GM18498 (cell line): ENCODE data around the gene RPS6KA4.

Experiments
- ATAC-seq: cut with Tn5 transposase; IDR thresholded peaks from one replicate; pipeline ENCODE4 v1.9.1; 2021; ENCODE audit warnings: mild to moderate bottlenecking, moderate library complexity; ENCODE audit not compliant: unreplicated experiment

The RPS6KA4 gene

GRCh38 chr11:64384981-64385944, 26.3 kb downstream of the RPS6KA4 start:
- no peak for ATAC-seq

DNA sequence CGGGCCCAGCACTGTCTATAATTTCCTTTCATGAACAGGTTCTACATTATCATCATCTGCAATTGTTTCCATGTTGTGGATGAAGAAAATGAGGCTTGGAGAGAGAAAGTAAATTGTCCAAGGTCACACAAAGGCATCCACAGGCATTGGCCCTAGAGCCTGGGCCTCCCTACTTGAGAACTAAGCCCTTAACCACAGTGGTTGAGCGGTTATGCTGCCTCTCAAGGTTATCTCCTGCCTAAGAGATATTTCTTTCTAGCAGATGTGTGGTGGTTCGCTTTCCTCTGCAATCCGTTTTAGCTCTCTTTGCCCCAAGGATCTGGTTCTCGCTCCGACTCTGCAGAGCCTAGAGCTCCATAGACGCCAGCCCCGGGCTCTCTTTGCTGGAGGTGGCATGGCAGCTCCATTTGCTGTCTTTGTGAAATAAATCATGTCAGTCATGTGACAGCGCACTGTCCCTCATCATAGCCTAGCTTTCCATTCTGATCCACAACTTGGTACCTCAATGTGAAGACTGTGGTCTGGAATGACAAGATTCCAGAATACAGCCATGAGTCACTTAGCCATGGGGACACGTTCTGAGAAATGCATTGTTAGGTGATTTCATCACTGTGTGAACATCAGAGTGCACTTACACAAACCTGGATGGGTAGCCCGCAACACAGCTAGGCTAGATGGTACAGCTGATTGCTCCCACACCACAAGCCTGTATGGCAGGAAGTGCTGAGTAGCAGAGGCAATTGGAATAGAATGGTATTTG, 27.2 kb downstream of the RPS6KA4 start:
- no peak for ATAC-seq

GRCh38 chr11:64387916-64388315, 29.0 kb downstream of the RPS6KA4 start:
- no peak for ATAC-seq

DNA sequence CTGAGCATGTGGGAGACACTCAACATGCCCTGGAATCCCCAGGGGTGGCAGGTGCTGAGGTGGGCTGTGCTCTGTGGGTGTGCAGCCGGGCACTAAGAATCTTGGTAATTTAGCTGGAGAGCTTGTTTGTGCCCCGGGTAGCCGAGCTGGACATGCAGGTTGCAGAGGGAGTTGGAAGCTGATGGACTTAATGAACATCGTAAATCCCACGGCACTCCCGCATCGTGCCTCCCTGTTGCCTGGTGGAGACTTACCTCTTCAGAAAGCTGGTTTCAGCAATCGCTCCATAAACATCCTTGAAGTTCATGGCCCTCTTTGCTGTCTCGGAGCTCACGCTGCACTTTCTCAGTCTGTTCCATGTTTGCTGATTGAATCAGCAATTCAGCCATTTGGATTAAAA, 29.9 kb downstream of the RPS6KA4 start:
- no peak for ATAC-seq

DNA sequence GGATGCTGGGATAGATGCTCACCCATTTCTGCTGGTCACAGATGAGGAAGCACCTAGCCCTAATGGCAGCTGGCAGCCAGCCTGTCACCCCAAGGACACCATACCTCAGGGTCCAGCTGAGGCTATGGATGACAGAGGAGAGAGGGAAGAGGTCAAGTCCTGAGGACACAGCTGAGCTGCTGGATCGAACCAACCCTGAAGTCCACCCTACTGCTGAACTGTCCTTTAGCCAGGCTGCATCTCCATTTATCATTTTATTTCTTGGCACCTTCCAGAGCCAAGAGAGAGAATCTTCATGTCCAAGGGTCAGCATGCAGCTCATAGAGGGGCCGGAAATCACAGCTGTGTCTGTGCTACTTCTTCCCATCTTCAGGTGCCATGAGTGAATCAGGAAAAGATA, 30.9 kb downstream of the RPS6KA4 start:
- no peak for ATAC-seq

DNA sequence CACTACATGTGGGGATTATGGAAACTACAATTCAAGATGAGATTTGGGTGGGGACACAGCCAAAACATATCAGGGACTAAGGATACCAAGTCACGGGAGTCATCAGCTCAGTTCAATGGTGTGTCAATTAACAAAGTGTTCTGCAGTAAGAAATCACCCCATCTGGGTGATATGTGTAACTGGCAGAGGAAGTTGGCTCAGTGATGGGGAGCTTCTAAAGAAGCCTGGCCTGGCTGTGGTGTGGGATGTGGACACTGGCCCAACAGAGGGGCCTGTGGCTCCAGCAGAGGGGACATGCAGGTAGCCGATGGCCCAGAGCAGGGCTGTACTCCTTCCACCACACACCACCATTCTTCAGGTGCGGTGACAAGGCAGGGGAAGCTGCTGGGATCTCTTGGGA, 31.6 kb downstream of the RPS6KA4 start:
- no peak for ATAC-seq

DNA sequence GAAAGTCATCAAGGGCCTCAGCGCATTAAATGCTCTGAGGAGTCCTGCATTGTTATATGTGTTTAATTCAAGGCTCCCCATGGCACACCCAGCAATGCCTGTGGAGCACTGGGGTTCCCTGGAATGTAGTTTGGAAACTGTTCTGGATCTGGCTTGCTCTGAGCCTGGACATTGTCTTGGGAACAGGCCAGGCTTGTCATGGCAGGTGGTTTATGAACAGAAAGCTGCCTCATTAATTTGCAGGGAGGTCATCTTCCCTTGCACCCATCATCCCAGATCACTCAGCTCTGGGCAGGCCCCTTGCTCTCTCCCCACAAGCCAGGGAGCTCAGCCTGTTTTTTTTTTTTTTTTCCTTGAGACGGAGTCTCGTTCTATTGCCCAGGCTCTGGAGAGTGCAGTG, 32.9 kb downstream of the RPS6KA4 start:
- no peak for ATAC-seq

DNA sequence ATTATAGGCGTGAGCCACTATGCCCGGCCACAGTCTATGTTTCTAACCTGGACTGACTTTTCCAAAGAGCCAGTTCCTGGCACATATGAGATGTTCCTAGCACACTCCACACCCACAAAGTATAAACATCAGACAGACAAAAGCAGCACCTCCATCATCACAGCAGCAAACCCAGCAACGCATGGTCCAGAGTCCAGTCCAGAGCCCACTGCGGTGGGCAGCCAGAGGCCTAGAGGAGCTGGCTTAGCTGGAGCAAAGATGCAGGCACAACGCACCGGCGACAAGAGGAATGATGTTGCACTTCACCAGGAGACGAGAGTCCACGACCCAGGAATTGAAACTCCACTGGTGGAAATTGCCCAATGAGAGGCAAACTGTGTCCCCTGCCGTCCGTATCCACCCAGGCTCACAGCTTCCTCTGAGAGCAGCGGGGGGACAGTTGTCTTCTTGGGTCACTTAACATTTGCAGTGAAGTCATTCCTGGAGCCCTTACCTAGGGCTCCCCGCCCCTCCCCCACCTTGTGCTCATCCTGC, 36.6 kb downstream of the RPS6KA4 start:
- no peak for ATAC-seq

- no peak for ATAC-seq
Observed at GRCh38 chr11:64396079-64396591, 37.2 kb downstream of the RPS6KA4 start.

GRCh38 chr11:64400102-64400501, 41.1 kb downstream of the RPS6KA4 start:
- ATAC-seq = no peak

DNA sequence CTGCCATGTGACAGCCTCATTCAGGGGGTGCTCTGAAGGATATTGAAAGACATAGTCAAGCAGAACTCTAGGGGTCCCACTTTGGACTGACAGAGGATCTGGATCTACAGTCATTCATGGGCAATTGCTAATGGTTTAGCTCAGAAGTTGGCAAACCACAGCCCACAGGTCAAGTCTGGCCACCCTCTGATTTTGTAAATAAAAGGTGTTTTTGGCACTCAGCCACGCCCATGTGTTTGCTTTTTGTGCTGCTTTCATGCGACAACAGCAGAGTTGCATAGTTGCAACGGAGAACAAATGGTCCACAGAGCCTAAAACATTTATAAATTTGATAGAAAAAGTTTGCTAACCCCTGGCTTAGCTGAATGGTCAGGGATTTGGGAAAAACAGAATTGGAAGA, 41.7 kb downstream of the RPS6KA4 start:
- ATAC-seq = no peak

DNA sequence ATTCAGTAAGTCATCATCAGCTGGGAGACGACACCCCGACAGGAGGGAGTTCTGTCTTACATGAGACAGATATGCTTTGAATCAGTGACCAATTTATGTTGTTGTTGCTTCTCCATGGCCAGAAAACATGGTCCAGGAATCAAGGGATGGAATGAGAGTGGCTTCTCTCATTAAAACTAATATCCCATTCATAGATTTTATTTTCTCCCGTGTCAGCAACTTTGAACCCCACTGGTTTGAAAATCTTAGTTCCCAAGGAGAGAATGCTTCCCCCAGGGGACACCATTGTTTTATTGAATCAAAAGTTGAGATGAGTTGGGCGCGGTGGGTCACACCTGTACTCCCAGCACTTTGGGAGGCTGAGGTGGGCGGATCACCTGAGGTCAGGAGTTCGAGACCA, 42.8 kb downstream of the RPS6KA4 start:
- ATAC-seq = no peak

DNA sequence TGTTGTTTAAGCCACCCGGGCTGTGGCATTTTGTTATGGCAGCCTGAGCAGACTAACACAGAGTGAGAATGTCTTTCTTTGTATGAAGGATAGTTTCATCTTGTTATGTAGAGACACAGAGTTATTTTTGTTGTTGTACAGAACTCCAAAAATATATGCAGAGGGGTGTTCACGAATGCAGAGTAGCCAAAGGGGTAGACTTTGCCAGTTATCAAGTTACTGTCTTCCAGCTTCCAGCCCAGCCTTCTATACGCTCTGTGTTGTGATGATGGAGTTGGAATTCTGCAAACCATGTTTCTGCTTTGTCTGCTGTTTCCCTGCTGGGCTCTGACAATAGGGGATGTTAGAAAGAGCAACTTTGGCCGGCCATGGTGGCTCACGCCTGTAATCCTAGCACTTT, 44.1 kb downstream of the RPS6KA4 start:
- no peak for ATAC-seq

GRCh38 chr11:64406221-64406946, 47.4 kb downstream of the RPS6KA4 start:
- no peak for ATAC-seq

DNA sequence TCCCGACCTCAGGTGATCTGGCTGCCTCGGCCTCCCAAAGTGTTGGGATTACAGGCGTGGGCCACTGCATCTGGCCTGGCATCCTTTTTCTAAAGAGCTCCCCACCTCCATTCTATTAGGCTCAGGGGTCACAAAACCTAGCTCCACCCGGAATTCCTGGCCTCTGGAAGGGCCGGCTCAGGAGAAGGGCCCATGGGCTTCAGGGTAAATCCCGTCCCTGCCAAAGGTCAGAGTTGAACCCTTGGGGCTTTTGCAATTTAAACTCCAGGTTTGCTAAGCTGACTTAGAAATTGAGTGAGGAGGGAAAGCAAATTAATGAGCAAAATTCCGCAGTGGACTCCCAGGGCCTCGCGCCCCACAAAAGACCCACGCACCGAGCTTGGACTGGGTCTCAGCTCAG, 48.3 kb downstream of the RPS6KA4 start:
- no peak for ATAC-seq

DNA sequence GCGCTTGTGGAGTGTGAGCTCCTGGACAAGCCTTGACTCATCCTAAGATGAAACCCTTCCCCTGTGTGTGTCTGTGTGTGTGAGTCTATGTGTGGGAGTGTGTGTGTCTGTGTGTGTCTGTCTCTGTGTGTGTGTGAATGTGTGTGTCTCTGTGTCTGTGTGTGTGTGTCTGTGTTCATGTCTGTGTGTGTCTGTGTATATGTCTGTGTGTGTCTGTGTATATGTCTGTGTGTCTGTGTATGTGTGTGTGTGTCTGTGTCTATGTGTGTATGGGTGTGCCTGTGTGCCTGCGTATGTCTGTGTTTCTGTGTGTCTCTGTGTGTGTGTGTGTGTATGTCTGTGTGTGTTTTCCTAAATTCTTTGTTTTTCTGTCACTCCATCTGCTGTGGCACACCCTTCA, 48.7 kb downstream of the RPS6KA4 start:
- ATAC-seq = no peak

DNA sequence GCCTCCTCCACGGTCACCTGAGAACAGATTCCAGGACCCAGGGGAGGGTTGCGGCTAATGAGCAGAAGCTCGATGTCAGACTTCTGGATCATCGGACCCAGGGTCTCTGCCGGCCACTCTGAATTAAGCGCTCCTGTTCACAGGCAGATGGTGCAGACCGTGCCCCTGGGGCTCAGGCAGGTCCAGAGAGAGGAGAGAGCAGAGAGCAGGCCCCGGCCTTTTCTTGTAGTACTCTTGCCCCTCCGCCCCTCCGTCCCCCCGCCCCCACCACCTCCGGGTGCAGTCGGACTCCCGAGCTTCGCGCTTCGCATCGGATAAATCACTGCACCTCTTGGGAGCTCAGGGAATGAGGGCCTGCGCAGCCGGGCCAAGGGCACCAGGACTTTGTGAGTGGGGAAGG, 50.3 kb downstream of the RPS6KA4 start:
- no peak for ATAC-seq

- ATAC-seq = no peak
Observed at GRCh38 chr11:64409707-64410403, 50.9 kb downstream of the RPS6KA4 start.

- no peak for ATAC-seq
Observed at GRCh38 chr11:64410404-64410734, 51.4 kb downstream of the RPS6KA4 start.

- no peak for ATAC-seq
Observed at GRCh38 chr11:64413417-64413816, 54.5 kb downstream of the RPS6KA4 start.
